Coronary artery (tissue), 2 donors: ENCODE data around the gene C8B.

Source experiments
- DNase-seq: peaks from one replicate; pipeline ENCODE4 v3.0.0-alpha.2; 2017; ENCODE audit warnings: low spot score
- H3K27ac ChIP-seq, 2 donors: fragments of 200-600 bp; sonication (generic); one replicate each; pipeline ENCODE4 v1.5.1; 2016 to 2019
- H3K4me3 ChIP-seq: fragments of 200-600 bp; sonication (generic); 2 replicates; pipeline ENCODE4 v1.5.1; 2016; ENCODE audit warnings: mild to moderate bottlenecking, moderate library complexity
- TF ChIP-seq, protein P1 (sequence below): fragments of 200-600 bp; sonication (generic); IDR thresholded peaks from one replicate; pipeline ENCODE4 v1.5.1; 2019; ENCODE audit warnings: antibody characterized with exemption

C8B gene

GRCh38 chr1:56985857-56986256 is 20.0 kb upstream of the C8B start:
- TF ChIP-seq, protein P1, sequence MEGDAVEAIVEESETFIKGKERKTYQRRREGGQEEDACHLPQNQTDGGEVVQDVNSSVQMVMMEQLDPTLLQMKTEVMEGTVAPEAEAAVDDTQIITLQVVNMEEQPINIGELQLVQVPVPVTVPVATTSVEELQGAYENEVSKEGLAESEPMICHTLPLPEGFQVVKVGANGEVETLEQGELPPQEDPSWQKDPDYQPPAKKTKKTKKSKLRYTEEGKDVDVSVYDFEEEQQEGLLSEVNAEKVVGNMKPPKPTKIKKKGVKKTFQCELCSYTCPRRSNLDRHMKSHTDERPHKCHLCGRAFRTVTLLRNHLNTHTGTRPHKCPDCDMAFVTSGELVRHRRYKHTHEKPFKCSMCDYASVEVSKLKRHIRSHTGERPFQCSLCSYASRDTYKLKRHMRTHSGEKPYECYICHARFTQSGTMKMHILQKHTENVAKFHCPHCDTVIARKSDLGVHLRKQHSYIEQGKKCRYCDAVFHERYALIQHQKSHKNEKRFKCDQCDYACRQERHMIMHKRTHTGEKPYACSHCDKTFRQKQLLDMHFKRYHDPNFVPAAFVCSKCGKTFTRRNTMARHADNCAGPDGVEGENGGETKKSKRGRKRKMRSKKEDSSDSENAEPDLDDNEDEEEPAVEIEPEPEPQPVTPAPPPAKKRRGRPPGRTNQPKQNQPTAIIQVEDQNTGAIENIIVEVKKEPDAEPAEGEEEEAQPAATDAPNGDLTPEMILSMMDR = no peak
- Histone ChIP-seq H3K4me3 (no peak overlapping the region), H3K27ac (no peak overlapping the region)
- DNase-seq = no peak

DNA sequence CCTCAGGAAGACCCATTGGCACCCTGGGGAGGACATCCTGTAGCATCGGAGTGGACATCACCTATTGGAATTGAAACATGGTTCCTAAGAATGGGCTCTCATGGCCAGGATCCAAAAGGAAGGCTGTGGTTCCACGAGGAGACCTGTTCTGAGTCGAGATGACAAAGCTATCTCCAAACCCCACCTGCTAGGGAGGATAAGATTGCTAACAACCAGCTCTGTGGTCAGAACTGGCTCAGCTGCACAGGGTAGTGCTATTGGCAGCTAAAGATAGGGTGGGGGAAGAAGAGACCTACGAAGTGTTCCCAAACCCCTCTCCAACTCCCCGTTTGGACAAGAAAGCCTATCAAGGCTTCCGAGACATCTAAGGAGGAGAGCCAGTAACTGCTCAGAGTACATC is 17.7 kb upstream of the C8B start:
- Histone ChIP-seq H3K4me3 (no peak overlapping the region), H3K27ac (no peak overlapping the region)
- TF ChIP-seq, protein P1 = no peak
- no peak for DNase-seq

- TF ChIP-seq, protein P1 = no peak
- H3K27ac ChIP-seq = no peak overlapping the region
- DNase-seq = no peak
- no peak overlapping the region for H3K4me3 ChIP-seq
Observed at GRCh38 chr1:56979986-56980755, 14.4 kb upstream of the C8B start.

DNA sequence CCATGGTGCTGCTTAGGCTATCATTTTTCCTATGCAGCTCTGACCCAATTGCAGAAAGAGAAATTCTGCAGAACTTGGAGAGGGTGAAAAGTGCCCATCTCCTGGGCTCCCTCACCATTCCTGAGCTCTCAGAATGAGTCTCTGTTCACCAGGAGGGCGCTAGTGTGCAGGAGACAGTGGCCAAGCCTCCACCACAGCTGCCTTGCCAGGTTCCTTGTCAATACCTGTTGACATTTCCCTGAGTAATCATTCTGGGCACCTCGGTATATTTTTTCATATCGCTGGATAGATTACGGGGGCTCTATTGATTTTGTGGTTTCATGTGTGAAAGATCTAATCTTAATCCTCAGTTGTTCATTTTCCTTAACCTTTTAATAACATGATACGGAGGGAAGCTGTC is 13.0 kb upstream of the C8B start:
- H3K27ac ChIP-seq = no peak overlapping the region
- no peak overlapping the region for H3K4me3 ChIP-seq
- TF ChIP-seq, protein P1 = no peak
- DNase-seq = no peak

- DNase-seq = no peak
- TF ChIP-seq, protein P1 = no peak
- Histone ChIP-seq H3K27ac (no peak overlapping the region), H3K4me3 (no peak overlapping the region)
Observed at GRCh38 chr1:56977910-56978309, 12.1 kb upstream of the C8B start.

GRCh38 chr1:56975446-56975845 is 9.6 kb upstream of the C8B start:
- no peak for DNase-seq
- Histone ChIP-seq H3K27ac (no peak overlapping the region), H3K4me3 (no peak overlapping the region)
- TF ChIP-seq, protein P1 = no peak
